GM12878 (cell line): ENCODE results near the gene EMC6. TPM values are rescaled to one million over a fixed set of nuclear protein-coding genes. Genes with fewer than 3 reads are reported as not detected.

ENCODE experiments used
- BCL11A ChIP-seq: IDR thresholded peaks from 2 replicates; pipeline ENCODE4 v1.6.1; 2011; ENCODE audit warnings: low read depth, low read length
- BHLHE40 ChIP-seq, 2 experiments: fragments of 450-650 bp in 1 of 2; IDR thresholded peaks; 2 replicates each; pipeline ENCODE4 v1.6.1; 2011 to 2017; ENCODE audit warnings: low read depth in 2 of 2, borderline replicate concordance in 1 of 2, improper control_type of control experiment in 1 of 2, low read length in 1 of 2, mild to moderate bottlenecking in 1 of 2
- CBFB ChIP-seq: IDR thresholded peaks from 2 replicates; pipeline ENCODE4 v1.6.1; 2016; ENCODE audit warnings: antibody characterized with exemption, low read depth
- CBX5 ChIP-seq: sonication (generic); IDR thresholded peaks from 2 replicates; pipeline ENCODE4 v1.6.1; 2016; ENCODE audit warnings: low read depth, moderate library complexity, mild to moderate bottlenecking, inconsistent platforms
- CHD2 ChIP-seq: IDR thresholded peaks from 2 replicates; pipeline ENCODE4 v1.6.1; 2011; ENCODE audit warnings: low read depth, low read length, improper control_type of control experiment, borderline replicate concordance
- CREM ChIP-seq: IDR thresholded peaks from 2 replicates; pipeline ENCODE4 v1.6.1; 2014; ENCODE audit warnings: antibody characterized with exemption, low read depth
- DPF2 ChIP-seq: fragments of 450-650 bp; IDR thresholded peaks from 2 replicates; pipeline ENCODE4 v1.6.1; 2017; ENCODE audit warnings: mild to moderate bottlenecking
- FOXM1 ChIP-seq: IDR thresholded peaks from 2 replicates; pipeline ENCODE4 v1.6.1; 2012; ENCODE audit warnings: low read depth, mild to moderate bottlenecking, inconsistent platforms, low read length, moderate library complexity
- IRF5 ChIP-seq: fragments of 450-650 bp; IDR thresholded peaks from 2 replicates; pipeline ENCODE4 v1.6.1; 2017; ENCODE audit warnings: borderline replicate concordance
- MEF2A ChIP-seq: IDR thresholded peaks from 2 replicates; pipeline ENCODE4 v1.6.1; 2011; ENCODE audit warnings: low read depth, mild to moderate bottlenecking, low read length, moderate library complexity; ENCODE audit not compliant: insufficient read depth
- MLLT1 ChIP-seq: fragments of 450-650 bp; IDR thresholded peaks from 2 replicates; pipeline ENCODE4 v1.6.1; 2016; ENCODE audit warnings: mild to moderate bottlenecking
- NRF1 ChIP-seq: conservative IDR thresholded peaks from 2 replicates; pipeline ENCODE4 v1.6.1; 2011; ENCODE audit warnings: mild to moderate bottlenecking, low read depth, low read length, improper control_type of control experiment
- PAX8 ChIP-seq: fragments of 450-650 bp; IDR thresholded peaks from 2 replicates; pipeline ENCODE4 v1.6.1; 2017; ENCODE audit warnings: mild to moderate bottlenecking, moderate library complexity
- PKNOX1 ChIP-seq: fragments of 450-650 bp; IDR thresholded peaks from 2 replicates; pipeline ENCODE4 v1.6.1; 2016; ENCODE audit warnings: mild to moderate bottlenecking
- RAD21 ChIP-seq: IDR thresholded peaks from 2 replicates; pipeline ENCODE4 v1.6.1; 2011; ENCODE audit warnings: mild to moderate bottlenecking, low read depth, low read length, moderate library complexity; ENCODE audit not compliant: insufficient read depth
- RFX5 ChIP-seq: IDR thresholded peaks from 2 replicates; pipeline ENCODE4 v1.6.1; 2011; ENCODE audit warnings: low read depth, low read length, improper control_type of control experiment
- SKIL ChIP-seq: fragments of 450-650 bp; IDR thresholded peaks from 2 replicates; pipeline ENCODE4 v1.6.1; 2017; ENCODE audit warnings: mild to moderate bottlenecking, low read depth, inconsistent platforms; ENCODE audit not compliant: poor library complexity, severe bottlenecking
- SP1 ChIP-seq: IDR thresholded peaks from one replicate; pipeline ENCODE4 v1.6.1; 2011; ENCODE audit warnings: low read depth, low read length
- STAT1 ChIP-seq: fragments of 450-650 bp; conservative IDR thresholded peaks from 2 replicates; pipeline ENCODE4 v1.6.1; 2014; ENCODE audit warnings: antibody characterized with exemption, mild to moderate bottlenecking
- USF1 ChIP-seq: IDR thresholded peaks from 2 replicates; pipeline ENCODE4 v1.6.1; 2011; ENCODE audit warnings: borderline replicate concordance, low read depth, mild to moderate bottlenecking, moderate library complexity, mixed read lengths, low read length; ENCODE audit not compliant: insufficient read depth; ENCODE audit errors: extremely low read length
- YY1 ChIP-seq: IDR thresholded peaks from 2 replicates; pipeline ENCODE4 v1.6.1; 2011; ENCODE audit warnings: low read depth, mild to moderate bottlenecking, low read length
- polyA plus RNA-seq, 11 experiments: library from polyadenylated mRNA; depleted of rRNA in 4 of 11; unstranded in 6 of 11; stranded (reverse) in 5 of 11; fragments of >200 nt; fragmentation: Nextera tagmentation in 4 of 11; fragmentation: Illumina TruSeq in 1 of 11; extraction: Ambion mirVana in 4 of 11; extraction: Trizol in 1 of 11; gene quantifications; 1 replicate in 1 of 11; 2 replicates in 10 of 11; pipeline versions ENCODE4 v1.2.1 to v1.2.3, GENCODE V29; 2011 to 2016; ENCODE audit warnings: inconsistent platforms in 2 of 11, missing spikeins in 2 of 11, low read depth in 1 of 11
- total RNA-seq, 4 experiments: library from RNA; depleted of rRNA in 3 of 4; stranded (reverse); fragments of >200 nt in 3 of 4; fragmentation: Illumina TruSeq in 1 of 4; extraction: Trizol in 1 of 4; gene quantifications; 2 replicates each; pipeline versions ENCODE4 v1.2.1 to v1.2.3, GENCODE V29; 2013 to 2021

The EMC6 gene
- total and polyA plus RNA-seq, 10 of the 15 experiments (the other 5 are each of a cell fraction or from before 2014, with no cell fraction given) = 5.1 to 172 (median 35.9) TPM

GRCh38 chr17:3693829-3694231, 25.2 kb downstream of the EMC6 start (continued):
- TF ChIP-seq SKIL = peak; percentile 98
- TF ChIP-seq CBX5 = 0 out of 2 replicates have a peak, but pooled peaks have one; percentile 49
- TF ChIP-seq DPF2 = peak; percentile 70
- TF ChIP-seq BCL11A = peak; percentile 90
- TF ChIP-seq MEF2A = peak; percentile 58; the same call in 1 of the 2 replicates
- no peak for TF ChIP-seq PAX8
- peak; percentile 72; the same call in 1 of the 2 replicates for TF ChIP-seq YY1
- no peak for TF ChIP-seq RFX5
- peak; percentile 96 for TF ChIP-seq CBFB
- TF ChIP-seq PKNOX1 = peak; percentile 70
- no peak for TF ChIP-seq USF1
- 0 out of 2 replicates have a peak, but pooled peaks have one; percentile 25 for TF ChIP-seq CHD2
- TF ChIP-seq SP1 = peak; percentile 54
- TF ChIP-seq STAT1 = no peak
- peak; percentile 83 to 94 for TF ChIP-seq BHLHE40 (IDR thresholded peaks at IDR 0.05; ENCODE audit: borderline replicate concordance in 1 of 2, low read depth in 2 of 2, low read length in 1 of 2)
- no peak for TF ChIP-seq NRF1
- TF ChIP-seq FOXM1 = peak; percentile 79
- peak; percentile 69; the same call in 1 of the 2 replicates for TF ChIP-seq CREM
- peak; percentile 96; the same call in 1 of the 2 replicates for TF ChIP-seq MLLT1
- TF ChIP-seq RAD21 = no peak
- TF ChIP-seq IRF5 = peak; percentile 63; the same call in 1 of the 2 replicates
